GM19193 (cell line): ENCODE results near the gene NDUFS7.

Experiments
- POLR2A ChIP-seq: IDR thresholded peaks from 4 replicates; pipeline ENCODE4 v1.6.1; 2011; ENCODE audit not compliant: insufficient read depth, insufficient read length; ENCODE audit errors: extremely low read depth

The NDUFS7 gene

GRCh38 chr19:1438933-1439354, 55.2 kb downstream of the NDUFS7 start:
- no peak for TF ChIP-seq POLR2A

- TF ChIP-seq POLR2A: no peak
These were observed 56.7 kb downstream of the NDUFS7 start for GRCh38 chr19:1440418-1440801.

- no peak for TF ChIP-seq POLR2A
These were observed 57.3 kb downstream of the NDUFS7 start for GRCh38 chr19:1441022-1441426.

- TF ChIP-seq POLR2A: no peak
These were observed 58.2 kb downstream of the NDUFS7 start for GRCh38 chr19:1441677-1442438.
